ENCODE measurements around the gene PTGFRN. TPM values are rescaled to one million over a fixed set of nuclear protein-coding genes. Genes with fewer than 3 reads are reported as not detected.
A peak's percentile ranks its signal among the peaks of the same experiment; 100 is the strongest.

Gene PTGFRN
- total and polyA plus RNA-seq, 9 of the 15 experiments (the other 6 are each of a cell fraction or from before 2014, with no cell fraction given) = 17.3 to 33.1 (median 25.7) TPM

GRCh38 chr1:117036018-117036461, 126.3 kb downstream of the PTGFRN start (continued):
- TF ChIP-seq MGA (IDR thresholded peaks at IDR 0.05) (0 out of 2 replicates have a peak, but pooled peaks have one; percentile 16), ESRRA (IDR thresholded peaks at IDR 0.05; ENCODE audit: borderline replicate concordance, low read depth) (peak; percentile 31; the same call in 1 of the 2 replicates), CEBPB (tag; IDR thresholded peaks at IDR 0.05) (no peak), SUPT5H (IDR thresholded peaks at IDR 0.05) (no peak), SMARCA4 (IDR thresholded peaks at IDR 0.05) (0 out of 2 replicates have a peak, but pooled peaks have one; percentile 21), RCOR1 (IDR thresholded peaks at IDR 0.05; ENCODE audit: borderline replicate concordance in 1 of 2, low read depth in 2 of 2, low read length in 2 of 2) (0 out of 4 replicates have a peak, but pooled peaks of 1 of the 2 experiments have one; percentile 3), MXD1 (CRISPR knock-in tag; IDR thresholded peaks at IDR 0.05; ENCODE audit: borderline replicate concordance, poor library complexity, severe bottlenecking) (no peak), ZNF274 (IDR thresholded peaks at IDR 0.05; ENCODE audit: borderline replicate concordance, low read depth, low read length) (no peak), PURB (CRISPR knock-in tag; IDR thresholded peaks at IDR 0.05; ENCODE audit: low read depth) (no peak), L3MBTL2 (IDR thresholded peaks at IDR 0.05) (peak; percentile 33; the same call in 1 of the 2 replicates), ZBTB7A (IDR thresholded peaks at IDR 0.05; ENCODE audit: borderline replicate concordance, control insufficient read depth, low read depth, low read length) (peak; percentile 36; the same call in 1 of the 2 replicates)
- TF ChIP-seq, protein P1, sequence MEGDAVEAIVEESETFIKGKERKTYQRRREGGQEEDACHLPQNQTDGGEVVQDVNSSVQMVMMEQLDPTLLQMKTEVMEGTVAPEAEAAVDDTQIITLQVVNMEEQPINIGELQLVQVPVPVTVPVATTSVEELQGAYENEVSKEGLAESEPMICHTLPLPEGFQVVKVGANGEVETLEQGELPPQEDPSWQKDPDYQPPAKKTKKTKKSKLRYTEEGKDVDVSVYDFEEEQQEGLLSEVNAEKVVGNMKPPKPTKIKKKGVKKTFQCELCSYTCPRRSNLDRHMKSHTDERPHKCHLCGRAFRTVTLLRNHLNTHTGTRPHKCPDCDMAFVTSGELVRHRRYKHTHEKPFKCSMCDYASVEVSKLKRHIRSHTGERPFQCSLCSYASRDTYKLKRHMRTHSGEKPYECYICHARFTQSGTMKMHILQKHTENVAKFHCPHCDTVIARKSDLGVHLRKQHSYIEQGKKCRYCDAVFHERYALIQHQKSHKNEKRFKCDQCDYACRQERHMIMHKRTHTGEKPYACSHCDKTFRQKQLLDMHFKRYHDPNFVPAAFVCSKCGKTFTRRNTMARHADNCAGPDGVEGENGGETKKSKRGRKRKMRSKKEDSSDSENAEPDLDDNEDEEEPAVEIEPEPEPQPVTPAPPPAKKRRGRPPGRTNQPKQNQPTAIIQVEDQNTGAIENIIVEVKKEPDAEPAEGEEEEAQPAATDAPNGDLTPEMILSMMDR (IDR thresholded peaks at IDR 0.05 in 2 of 3, conservative IDR thresholded peaks at IDR 0.05 in 1 of 3; ENCODE audit: insufficient read depth in 2 of 3, low read depth in 1 of 3, low read length in 3 of 3) = peak in 2 of 3 experiments; percentile 36 to 38; a peak in 2 of 6 replicates
- TF ChIP-seq, protein P2, sequence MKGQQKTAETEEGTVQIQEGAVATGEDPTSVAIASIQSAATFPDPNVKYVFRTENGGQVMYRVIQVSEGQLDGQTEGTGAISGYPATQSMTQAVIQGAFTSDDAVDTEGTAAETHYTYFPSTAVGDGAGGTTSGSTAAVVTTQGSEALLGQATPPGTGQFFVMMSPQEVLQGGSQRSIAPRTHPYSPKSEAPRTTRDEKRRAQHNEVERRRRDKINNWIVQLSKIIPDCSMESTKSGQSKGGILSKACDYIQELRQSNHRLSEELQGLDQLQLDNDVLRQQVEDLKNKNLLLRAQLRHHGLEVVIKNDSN (CRISPR knock-in tag; IDR thresholded peaks at IDR 0.05) = peak; percentile 62
